ENCODE data around the gene HHAT.

HHAT gene

GRCh38 chr1:210328746-210329503, at the start of gene HHAT:
Gene HHAT (plus strand): TSS chr1:210328902. CDS start chr1:210348976, 20,074 bp downstream.
- TF ChIP-seq CTCF (IDR thresholded peaks at IDR 0.05; ENCODE audit: borderline replicate concordance, insufficient read depth, low read depth, low read length), result no peak
- H3K4me3 ChIP-seq (ENCODE audit: low read depth, low read length), result peak within 1 kb of the TSS; percentile 73

- TF ChIP-seq CTCF (IDR thresholded peaks at IDR 0.05; ENCODE audit: borderline replicate concordance, insufficient read depth, low read depth, low read length), result no peak
- no peak overlapping the region for H3K4me3 ChIP-seq (ENCODE audit: low read depth, low read length)
Measured at GRCh38 chr1:210280221-210280620, 48.5 kb upstream of the HHAT start.

- H3K4me3 ChIP-seq (ENCODE audit: low read depth, low read length), result no peak overlapping the region
- no peak for TF ChIP-seq CTCF (IDR thresholded peaks at IDR 0.05; ENCODE audit: borderline replicate concordance, insufficient read depth, low read depth, low read length)
Measured at GRCh38 chr1:210288116-210288515, 40.6 kb upstream of the HHAT start.

- TF ChIP-seq CTCF (IDR thresholded peaks at IDR 0.05; ENCODE audit: borderline replicate concordance, insufficient read depth, low read depth, low read length), result no peak
- H3K4me3 ChIP-seq (ENCODE audit: low read depth, low read length), result no peak overlapping the region
Measured at GRCh38 chr1:210289248-210289647, 39.5 kb upstream of the HHAT start.

- H3K4me3 ChIP-seq (ENCODE audit: low read depth, low read length), result no peak overlapping the region
- TF ChIP-seq CTCF (IDR thresholded peaks at IDR 0.05; ENCODE audit: borderline replicate concordance, insufficient read depth, low read depth, low read length), result no peak
Measured at GRCh38 chr1:210291081-210291764, 37.5 kb upstream of the HHAT start.

- TF ChIP-seq CTCF (IDR thresholded peaks at IDR 0.05; ENCODE audit: borderline replicate concordance, insufficient read depth, low read depth, low read length), result no peak
- H3K4me3 ChIP-seq (ENCODE audit: low read depth, low read length), result no peak overlapping the region
Measured at GRCh38 chr1:210291786-210292230, 36.9 kb upstream of the HHAT start.

All from GM12875 (cell line).